ENCODE results near the gene PCDH18.

The PCDH18 gene

GRCh38 chr4:137531986-137532868, at the start of gene PCDH18:
PCDH18 (minus strand) TSS chr4:137532494; CDS start chr4:137532088, 406 bp downstream.
- ATAC-seq = peak; percentile 88
- TF ChIP-seq ZNF565 (CRISPR knock-in tag; conservative IDR thresholded peaks at IDR 0.05; ENCODE audit: low read depth) (no peak), ZNF70 (CRISPR knock-in tag; IDR thresholded peaks at IDR 0.05) (peak; percentile 86), PATZ1 (CRISPR knock-in tag; IDR thresholded peaks at IDR 0.05; ENCODE audit: borderline replicate concordance) (peak; percentile 20; the same call in 1 of the 2 replicates), ZC3H10 (CRISPR knock-in tag; IDR thresholded peaks at IDR 0.05) (no peak)

- peak; percentile 58 for ATAC-seq
- TF ChIP-seq ZNF565 (CRISPR knock-in tag; conservative IDR thresholded peaks at IDR 0.05; ENCODE audit: low read depth) (no peak), TSHZ2 (CRISPR knock-in tag; IDR thresholded peaks at IDR 0.05) (no peak), POU6F1 (CRISPR knock-in tag; IDR thresholded peaks at IDR 0.05; ENCODE audit: borderline replicate concordance, low read depth) (no peak), ARNTL (CRISPR knock-in tag; IDR thresholded peaks at IDR 0.05; ENCODE audit: borderline replicate concordance, low read depth) (no peak), ISL1 (CRISPR knock-in tag; IDR thresholded peaks at IDR 0.05) (no peak), ESRRG (CRISPR knock-in tag; IDR thresholded peaks at IDR 0.05) (no peak), TOX (CRISPR knock-in tag; IDR thresholded peaks at IDR 0.05; ENCODE audit: borderline replicate concordance) (no peak), PPARA (CRISPR knock-in tag; IDR thresholded peaks at IDR 0.05; ENCODE audit: borderline replicate concordance) (no peak), ZNF70 (CRISPR knock-in tag; IDR thresholded peaks at IDR 0.05) (no peak), GLIS3 (CRISPR knock-in tag; IDR thresholded peaks at IDR 0.05) (no peak), CSRNP3 (CRISPR knock-in tag; IDR thresholded peaks at IDR 0.05) (no peak), ZFP3 (CRISPR knock-in tag; IDR thresholded peaks at IDR 0.05) (no peak), TCF4 (CRISPR knock-in tag; IDR thresholded peaks at IDR 0.05; ENCODE audit: borderline replicate concordance) (no peak), ZFP30 (CRISPR knock-in tag; IDR thresholded peaks at IDR 0.05) (no peak), ZNF8 (CRISPR knock-in tag; IDR thresholded peaks at IDR 0.05) (no peak), SNAI2 (CRISPR knock-in tag; IDR thresholded peaks at IDR 0.05) (no peak), ZC3H10 (CRISPR knock-in tag; IDR thresholded peaks at IDR 0.05) (no peak), PATZ1 (CRISPR knock-in tag; IDR thresholded peaks at IDR 0.05; ENCODE audit: borderline replicate concordance) (no peak), OSR1 (CRISPR knock-in tag; IDR thresholded peaks at IDR 0.05) (no peak)
Measured at GRCh38 chr4:137576446-137576845, 44.2 kb upstream of the PCDH18 start.

- TF ChIP-seq POU6F1 (CRISPR knock-in tag; IDR thresholded peaks at IDR 0.05; ENCODE audit: borderline replicate concordance, low read depth) = no peak
- no peak for TF ChIP-seq ARNTL (CRISPR knock-in tag; IDR thresholded peaks at IDR 0.05; ENCODE audit: borderline replicate concordance, low read depth)
- TF ChIP-seq ZNF565 (CRISPR knock-in tag; conservative IDR thresholded peaks at IDR 0.05; ENCODE audit: low read depth) = no peak
- no peak for TF ChIP-seq TOX (CRISPR knock-in tag; IDR thresholded peaks at IDR 0.05; ENCODE audit: borderline replicate concordance)
- no peak for TF ChIP-seq ZFP3 (CRISPR knock-in tag; IDR thresholded peaks at IDR 0.05)
- no peak for ATAC-seq
Measured at GRCh38 chr4:137572647-137573046, 40.4 kb upstream of the PCDH18 start.
